Activated T-cell treated with anti-CD3 and anti-CD28 coated beads for 24 hours (primary cell): Measurements from ENCODE around the gene PIANP.

Experiments
- DNase-seq: peaks from one replicate; pipeline ENCODE4 v3.0.0-alpha.2; 2020; ENCODE audit warnings: low read depth

Gene PIANP

GRCh38 chr12:6667559-6668210, 32.9 kb downstream of the PIANP start:
- DNase-seq = no peak

- no peak for DNase-seq
These were observed 34.4 kb downstream of the PIANP start for GRCh38 chr12:6666211-6666610.

- DNase-seq = no peak
These were observed 35.7 kb downstream of the PIANP start for GRCh38 chr12:6664902-6665301.

GRCh38 chr12:6662906-6663742, 37.5 kb downstream of the PIANP start, which contains the start of gene ING4:
TSS of gene ING4 (minus strand) at chr12:6663119. CDS start at chr12:6663101, 18 bp downstream.
- peak; percentile 92 for DNase-seq

- DNase-seq = no peak
These were observed 38.1 kb downstream of the PIANP start for GRCh38 chr12:6662602-6662905.

- DNase-seq = no peak
These were observed 46.6 kb downstream of the PIANP start for GRCh38 chr12:6653987-6654386.

GRCh38 chr12:6653342-6653741, 47.3 kb downstream of the PIANP start:
- no peak for DNase-seq

GRCh38 chr12:6652391-6652790, 48.2 kb downstream of the PIANP start:
- DNase-seq = no peak

GRCh38 chr12:6650832-6651231, 49.8 kb downstream of the PIANP start:
- no peak for DNase-seq

- DNase-seq = no peak
These were observed 53.5 kb downstream of the PIANP start, which contains the start of gene ACRBP for GRCh38 chr12:6647083-6647604. TSS of gene ACRBP (minus strand) at chr12:6647432. CDS start at chr12:6647366, 66 bp downstream.

- no peak for DNase-seq
These were observed 54.1 kb downstream of the PIANP start for GRCh38 chr12:6646276-6647082.

- no peak for DNase-seq
These were observed 55.7 kb downstream of the PIANP start for GRCh38 chr12:6644903-6645302.

GRCh38 chr12:6644257-6644596, 56.4 kb downstream of the PIANP start:
- no peak for DNase-seq
